GM20000 (cell line): ENCODE results near the gene SP3.

ENCODE experiments used
- DNase-seq: peaks from one replicate; pipeline ENCODE4 v3.0.0; 2012; ENCODE audit warnings: low spot score
- CTCF ChIP-seq: IDR thresholded peaks from 2 replicates; pipeline ENCODE4 v1.5.1; 2012; ENCODE audit warnings: mild to moderate bottlenecking, control low read depth; ENCODE audit errors: extremely low read depth, missing control alignments

SP3 gene

GRCh38 chr2:173931751-173932150 lies 33.4 kb downstream of the SP3 start:
- DNase-seq: no peak
- no peak for TF ChIP-seq CTCF

GRCh38 chr2:173929441-173929840 lies 35.7 kb downstream of the SP3 start:
- TF ChIP-seq CTCF: no peak

GRCh38 chr2:173926875-173927274 lies 38.3 kb downstream of the SP3 start:
- no peak for TF ChIP-seq CTCF
- no peak for DNase-seq

More at GRCh38 chr2:173929441-173929840, 35.7 kb downstream of the SP3 start:
- DNase-seq: no peak

GRCh38 chr2:173924285-173924684 lies 40.9 kb downstream of the SP3 start:
- DNase-seq: no peak
- no peak for TF ChIP-seq CTCF

- no peak for TF ChIP-seq CTCF
Observed at GRCh38 chr2:173922760-173923159, 42.4 kb downstream of the SP3 start.

GRCh38 chr2:173922068-173922467 lies 43.1 kb downstream of the SP3 start:
- DNase-seq: no peak
- TF ChIP-seq CTCF: no peak

More at GRCh38 chr2:173922760-173923159, 42.4 kb downstream of the SP3 start:
- DNase-seq: no peak

GRCh38 chr2:173914055-173914927 lies 50.9 kb downstream of the SP3 start:
- TF ChIP-seq CTCF: no peak
- no peak for DNase-seq
